HL-60 (cell line): ENCODE results near the gene AOPEP.

ENCODE experiments used
- DNase-seq, 2 experiments: peaks; one replicate each; pipeline ENCODE4 v3.0.0-alpha.2; 2010 to 2020; ENCODE audit warnings: low read depth in 1 of 2, low spot score in 1 of 2
- H3K27ac ChIP-seq: fragments of 250-450 bp; sonication (Bioruptor Pico); replicated peaks from 2 replicates; pipeline ENCODE4 v1.5.1; 2020; ENCODE audit warnings: mild to moderate bottlenecking, moderate library complexity
- H3K27me3 ChIP-seq: fragments of 250-450 bp; sonication (Bioruptor Pico); 2 replicates; pipeline ENCODE4 v1.5.1; 2021; ENCODE audit warnings: mild to moderate bottlenecking, moderate library complexity; ENCODE audit not compliant: insufficient read depth, poor library complexity, severe bottlenecking
- H3K4me3 ChIP-seq: replicated peaks from 2 replicates; pipeline ENCODE4 v1.5.1; 2011; ENCODE audit warnings: mild to moderate bottlenecking, control low read depth, low read length; ENCODE audit not compliant: insufficient read depth
- GABPA ChIP-seq: IDR thresholded peaks from 2 replicates; pipeline ENCODE4 v1.6.1; 2012; ENCODE audit warnings: low read depth
- POLR2AphosphoS5 ChIP-seq: IDR thresholded peaks from 2 replicates; pipeline ENCODE4 v1.6.1; 2012; ENCODE audit warnings: low read depth
- REST ChIP-seq: IDR thresholded peaks from 2 replicates; pipeline ENCODE4 v1.6.1; 2012; ENCODE audit warnings: low read depth; ENCODE audit not compliant: insufficient replicate concordance
- SPI1 ChIP-seq: IDR thresholded peaks from 2 replicates; pipeline ENCODE4 v1.6.1; 2012; ENCODE audit warnings: low read depth, mild to moderate bottlenecking, borderline replicate concordance
- TF ChIP-seq, protein P1 (sequence below): IDR thresholded peaks from one replicate; pipeline ENCODE4 v1.5.1; 2011; ENCODE audit warnings: low read length, control low read depth, inconsistent platforms; ENCODE audit not compliant: insufficient read depth

The AOPEP gene

DNA sequence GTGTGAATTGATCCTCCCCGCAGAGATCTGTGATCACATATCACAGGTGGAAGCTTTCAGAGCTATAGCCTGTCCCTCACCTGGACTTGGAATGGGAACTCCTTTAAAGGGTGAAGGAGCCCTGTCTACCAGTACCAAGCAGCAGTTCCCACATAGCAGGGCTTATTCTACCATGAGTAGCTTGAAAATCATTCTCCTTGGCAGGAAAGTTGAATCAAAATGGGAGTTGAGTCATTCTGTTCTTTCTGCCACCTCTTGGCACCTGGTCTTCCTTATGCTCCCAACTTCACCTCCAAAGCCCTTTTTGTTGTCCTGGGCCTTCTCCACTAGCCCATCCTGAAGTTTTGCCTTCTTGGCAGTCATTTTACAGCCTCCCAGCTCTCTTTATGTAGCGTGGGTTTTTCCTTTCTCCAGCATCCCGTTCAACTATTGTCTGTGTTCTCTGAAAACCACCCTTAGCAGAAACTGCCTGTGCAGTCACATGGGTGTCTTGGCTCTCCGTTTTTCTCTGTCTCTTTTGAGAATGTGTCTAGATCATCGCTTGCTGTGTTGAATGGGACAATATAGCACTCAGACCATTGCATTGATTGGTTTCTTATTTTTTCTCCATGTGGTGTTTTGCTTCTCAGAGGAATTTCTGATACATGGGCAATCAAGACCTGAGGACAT is 222.2 kb downstream of the AOPEP start:
- TF ChIP-seq GABPA = no peak
- no peak for TF ChIP-seq REST
- TF ChIP-seq POLR2AphosphoS5 = no peak
- TF ChIP-seq, protein P1, sequence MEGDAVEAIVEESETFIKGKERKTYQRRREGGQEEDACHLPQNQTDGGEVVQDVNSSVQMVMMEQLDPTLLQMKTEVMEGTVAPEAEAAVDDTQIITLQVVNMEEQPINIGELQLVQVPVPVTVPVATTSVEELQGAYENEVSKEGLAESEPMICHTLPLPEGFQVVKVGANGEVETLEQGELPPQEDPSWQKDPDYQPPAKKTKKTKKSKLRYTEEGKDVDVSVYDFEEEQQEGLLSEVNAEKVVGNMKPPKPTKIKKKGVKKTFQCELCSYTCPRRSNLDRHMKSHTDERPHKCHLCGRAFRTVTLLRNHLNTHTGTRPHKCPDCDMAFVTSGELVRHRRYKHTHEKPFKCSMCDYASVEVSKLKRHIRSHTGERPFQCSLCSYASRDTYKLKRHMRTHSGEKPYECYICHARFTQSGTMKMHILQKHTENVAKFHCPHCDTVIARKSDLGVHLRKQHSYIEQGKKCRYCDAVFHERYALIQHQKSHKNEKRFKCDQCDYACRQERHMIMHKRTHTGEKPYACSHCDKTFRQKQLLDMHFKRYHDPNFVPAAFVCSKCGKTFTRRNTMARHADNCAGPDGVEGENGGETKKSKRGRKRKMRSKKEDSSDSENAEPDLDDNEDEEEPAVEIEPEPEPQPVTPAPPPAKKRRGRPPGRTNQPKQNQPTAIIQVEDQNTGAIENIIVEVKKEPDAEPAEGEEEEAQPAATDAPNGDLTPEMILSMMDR = no peak
- no peak for TF ChIP-seq SPI1
- Histone ChIP-seq H3K4me3 (no peak overlapping the region), H3K27me3 (no peaks in the 10 kb centered on the region), H3K27ac (no peak overlapping the region)
- DNase-seq = no peak

GRCh38 chr9:94949370-94949769 is 222.9 kb downstream of the AOPEP start:
- TF ChIP-seq POLR2AphosphoS5 (no peak), GABPA (no peak), REST (no peak), SPI1 (no peak)
- TF ChIP-seq, protein P1 = no peak
- no peak for DNase-seq
- Histone ChIP-seq H3K4me3 (no peak overlapping the region), H3K27ac (no peak overlapping the region), H3K27me3 (no peaks in the 10 kb centered on the region)

GRCh38 chr9:94950040-94950578 is 223.6 kb downstream of the AOPEP start:
- H3K4me3 ChIP-seq = no peak overlapping the region
- H3K27me3 ChIP-seq = no peaks in the 10 kb centered on the region
- TF ChIP-seq POLR2AphosphoS5 = no peak
- no peak for TF ChIP-seq SPI1
- no peak for TF ChIP-seq GABPA
- TF ChIP-seq, protein P1 = no peak
- no peak for TF ChIP-seq REST
- no peak for DNase-seq
- no peak overlapping the region for H3K27ac ChIP-seq
